GM19099 (cell line): Measurements from ENCODE around the gene RUBCNL.

Source experiments
- POLR2A ChIP-seq: IDR thresholded peaks from 3 replicates; pipeline ENCODE4 v1.6.1; 2011; ENCODE audit warnings: low read depth; ENCODE audit not compliant: insufficient read length; ENCODE audit errors: extremely low read depth

The RUBCNL gene

GRCh38 chr13:46311217-46311616, 75.8 kb downstream of the RUBCNL start:
- TF ChIP-seq POLR2A: no peak

- no peak for TF ChIP-seq POLR2A
These were observed 77.0 kb downstream of the RUBCNL start for GRCh38 chr13:46310066-46310465.

GRCh38 chr13:46307554-46307953, 79.5 kb downstream of the RUBCNL start:
- TF ChIP-seq POLR2A: no peak

GRCh38 chr13:46304546-46304945, 82.5 kb downstream of the RUBCNL start:
- TF ChIP-seq POLR2A: no peak

GRCh38 chr13:46303742-46304385, 83.2 kb downstream of the RUBCNL start:
- no peak for TF ChIP-seq POLR2A

GRCh38 chr13:46297361-46297811, 89.7 kb downstream of the RUBCNL start:
- no peak for TF ChIP-seq POLR2A

- TF ChIP-seq POLR2A: no peak
These were observed 90.1 kb downstream of the RUBCNL start for GRCh38 chr13:46296921-46297320.

GRCh38 chr13:46296115-46296822, 90.8 kb downstream of the RUBCNL start:
- no peak for TF ChIP-seq POLR2A

- TF ChIP-seq POLR2A: no peak
These were observed 91.4 kb downstream of the RUBCNL start for GRCh38 chr13:46295491-46296114.

- TF ChIP-seq POLR2A: no peak
These were observed 93.6 kb downstream of the RUBCNL start for GRCh38 chr13:46293436-46293835.
